Measurements from ENCODE around the gene EXD1.

DNA sequence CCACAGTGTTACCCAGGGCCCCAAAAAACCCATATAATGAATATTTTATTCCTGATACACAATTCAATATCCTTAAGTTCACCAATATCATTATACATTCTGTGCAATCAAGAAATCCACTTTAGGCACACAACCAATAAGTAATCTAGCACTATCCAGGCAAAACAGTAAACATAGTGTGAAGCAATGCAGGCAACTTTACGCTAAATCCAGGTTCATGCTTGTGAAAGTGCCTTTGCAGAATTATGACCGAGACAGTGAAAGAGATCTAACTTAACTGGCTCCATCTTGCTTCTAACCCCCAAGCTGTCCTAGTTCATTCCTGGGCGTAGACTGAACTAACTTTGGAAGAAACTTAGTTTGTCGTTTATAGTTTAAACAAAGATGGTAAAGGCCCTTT lies 80.3 kb downstream of the EXD1 start:
- no peak for TF ChIP-seq POLR2A (IDR thresholded peaks at IDR 0.05; ENCODE audit: low read length)
- TF ChIP-seq GATA1 (IDR thresholded peaks at IDR 0.05; ENCODE audit: low read depth, low read length): no peak

Measured in erythroblast (primary cell).